Parathyroid adenoma (tissue), 2 donors: ENCODE results near the gene ZNF624.

ENCODE experiments used
- H2AFZ ChIP-seq: fragments of 300-600 bp; sonication (generic); one replicate; pipeline ENCODE4 v1.7.0; 2017; ENCODE audit warnings: antibody characterized with exemption, mild to moderate bottlenecking
- H3K27ac ChIP-seq: fragments of 300-600 bp; sonication (generic); one replicate; pipeline ENCODE4 v1.7.0; 2017
- H3K27me3 ChIP-seq: fragments of 300-600 bp; sonication (generic); one replicate; pipeline ENCODE4 v1.7.0; 2017; ENCODE audit warnings: low read length; ENCODE audit not compliant: control insufficient read depth, insufficient read depth
- H3K36me3 ChIP-seq: fragments of 300-600 bp; sonication (generic); one replicate; pipeline ENCODE4 v1.7.0; 2017; ENCODE audit warnings: low read length; ENCODE audit not compliant: control insufficient read depth, insufficient read depth
- H3K4me1 ChIP-seq: fragments of 300-600 bp; sonication (generic); one replicate; pipeline ENCODE4 v1.7.0; 2017; ENCODE audit warnings: control low read depth
- H3K4me2 ChIP-seq: fragments of 300-600 bp; sonication (generic); one replicate; pipeline ENCODE4 v1.7.0; 2017; ENCODE audit warnings: low read length
- H3K4me3 ChIP-seq: fragments of 300-600 bp; sonication (generic); one replicate; pipeline ENCODE4 v1.7.0; 2017; ENCODE audit warnings: low read depth, low read length
- H3K79me2 ChIP-seq: fragments of 300-600 bp; sonication (generic); one replicate; pipeline ENCODE4 v1.7.0; 2017; ENCODE audit warnings: control low read depth
- H3K9ac ChIP-seq: fragments of 300-600 bp; sonication (generic); one replicate; pipeline ENCODE4 v1.7.0; 2017; ENCODE audit warnings: mild to moderate bottlenecking
- H3K9me3 ChIP-seq: fragments of 300-600 bp; sonication (generic); one replicate; pipeline ENCODE4 v1.7.0; 2017; ENCODE audit warnings: low read length; ENCODE audit not compliant: control insufficient read depth
- TF ChIP-seq, protein P1 (sequence below): fragments of 300-600 bp; sonication (generic); IDR thresholded peaks from one replicate; pipeline ENCODE4 v1.7.0; 2017; ENCODE audit warnings: antibody characterized with exemption, mild to moderate bottlenecking
- donor health status: primary hyperparathyroidism.

ZNF624 gene

DNA sequence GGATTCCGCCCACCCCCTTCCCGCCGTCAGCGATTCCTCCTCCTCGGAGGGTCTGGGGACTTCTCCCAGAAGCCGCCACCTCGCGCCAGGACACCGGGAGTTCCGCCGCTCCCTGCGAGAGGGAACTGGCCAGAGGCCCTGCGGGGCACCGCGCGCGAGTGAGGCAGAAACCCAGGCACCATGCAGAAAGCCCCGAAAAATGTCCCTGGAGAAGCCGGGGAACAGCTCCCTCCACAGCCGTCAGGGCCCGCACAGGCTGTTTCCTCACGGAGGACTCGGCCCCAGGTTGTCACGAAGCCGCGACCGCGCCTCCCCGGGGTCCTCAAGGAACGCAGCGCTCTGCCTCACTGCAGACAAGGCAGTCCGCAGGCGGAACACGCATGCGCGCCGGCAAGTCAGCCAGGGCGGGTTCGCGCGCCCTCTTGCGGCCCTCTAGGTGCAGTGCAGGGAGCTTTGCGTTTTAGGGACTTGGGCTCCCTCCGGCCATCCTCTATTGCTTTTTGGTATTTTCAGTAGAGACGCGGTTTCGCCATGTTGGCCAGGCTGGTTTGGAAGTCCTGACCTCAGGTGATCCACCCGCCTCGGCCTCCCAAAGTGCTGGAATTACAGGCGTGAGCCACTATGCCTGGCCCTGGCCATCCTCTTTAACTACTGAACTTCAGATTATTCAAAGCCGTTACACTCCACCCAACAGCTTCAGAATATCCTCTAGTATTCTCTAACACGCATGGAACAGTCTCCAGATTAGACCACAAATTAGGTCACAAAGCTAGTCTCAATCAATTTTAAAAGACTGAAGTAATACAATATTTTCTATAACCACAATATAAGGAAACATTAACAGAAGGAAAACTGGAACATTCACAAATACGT, 64.3 kb downstream of the ZNF624 start:
- no peaks in the 10 kb centered on the region for H3K36me3 ChIP-seq
- peak overlapping the region; percentile 100 for H3K4me2 ChIP-seq
- peak overlapping the region; percentile 82 for H3K4me3 ChIP-seq
- no peaks in the 10 kb centered on the region for H3K9me3 ChIP-seq
- H3K9ac ChIP-seq: no peak overlapping the region
- peak overlapping the region; percentile 68 for H3K27ac ChIP-seq
- H2AFZ ChIP-seq: peak overlapping the region; percentile 98
- no peaks in the 10 kb centered on the region for H3K4me1 ChIP-seq
- TF ChIP-seq, protein P1, sequence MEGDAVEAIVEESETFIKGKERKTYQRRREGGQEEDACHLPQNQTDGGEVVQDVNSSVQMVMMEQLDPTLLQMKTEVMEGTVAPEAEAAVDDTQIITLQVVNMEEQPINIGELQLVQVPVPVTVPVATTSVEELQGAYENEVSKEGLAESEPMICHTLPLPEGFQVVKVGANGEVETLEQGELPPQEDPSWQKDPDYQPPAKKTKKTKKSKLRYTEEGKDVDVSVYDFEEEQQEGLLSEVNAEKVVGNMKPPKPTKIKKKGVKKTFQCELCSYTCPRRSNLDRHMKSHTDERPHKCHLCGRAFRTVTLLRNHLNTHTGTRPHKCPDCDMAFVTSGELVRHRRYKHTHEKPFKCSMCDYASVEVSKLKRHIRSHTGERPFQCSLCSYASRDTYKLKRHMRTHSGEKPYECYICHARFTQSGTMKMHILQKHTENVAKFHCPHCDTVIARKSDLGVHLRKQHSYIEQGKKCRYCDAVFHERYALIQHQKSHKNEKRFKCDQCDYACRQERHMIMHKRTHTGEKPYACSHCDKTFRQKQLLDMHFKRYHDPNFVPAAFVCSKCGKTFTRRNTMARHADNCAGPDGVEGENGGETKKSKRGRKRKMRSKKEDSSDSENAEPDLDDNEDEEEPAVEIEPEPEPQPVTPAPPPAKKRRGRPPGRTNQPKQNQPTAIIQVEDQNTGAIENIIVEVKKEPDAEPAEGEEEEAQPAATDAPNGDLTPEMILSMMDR: peak; percentile 99
- H3K79me2 ChIP-seq: no peaks in the 10 kb centered on the region
- H3K27me3 ChIP-seq: no peaks in the 10 kb centered on the region

DNA sequence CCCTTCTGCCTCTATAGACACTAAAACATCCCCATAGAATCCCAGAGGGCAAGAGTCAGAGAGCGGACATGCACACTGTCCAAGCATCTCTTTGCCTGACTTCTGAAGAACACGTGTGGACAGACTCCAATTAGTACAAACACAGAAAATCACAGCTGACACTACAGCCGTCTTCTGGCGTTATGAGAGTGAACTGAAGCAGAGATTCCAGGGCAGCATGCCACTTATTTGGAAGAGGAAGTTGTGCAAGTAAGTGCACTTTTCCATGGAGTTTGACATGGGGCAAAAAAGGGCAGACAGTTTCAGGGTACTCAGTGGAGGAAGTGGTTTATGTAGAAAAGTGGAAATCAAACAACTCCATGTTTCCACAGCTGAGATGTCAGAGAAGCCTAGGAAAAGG, 67.9 kb downstream of the ZNF624 start:
- no peaks in the 10 kb centered on the region for H3K4me1 ChIP-seq
- TF ChIP-seq, protein P1: no peak
- no peak overlapping the region for H3K9ac ChIP-seq
- H3K27me3 ChIP-seq: no peaks in the 10 kb centered on the region
- no peak overlapping the region for H3K4me2 ChIP-seq
- no peaks in the 10 kb centered on the region for H3K79me2 ChIP-seq
- no peak overlapping the region for H3K27ac ChIP-seq
- no peaks in the 10 kb centered on the region for H3K36me3 ChIP-seq
- H3K9me3 ChIP-seq: no peaks in the 10 kb centered on the region
- H2AFZ ChIP-seq: peak overlapping the region; percentile 14
- H3K4me3 ChIP-seq: no peak overlapping the region

DNA sequence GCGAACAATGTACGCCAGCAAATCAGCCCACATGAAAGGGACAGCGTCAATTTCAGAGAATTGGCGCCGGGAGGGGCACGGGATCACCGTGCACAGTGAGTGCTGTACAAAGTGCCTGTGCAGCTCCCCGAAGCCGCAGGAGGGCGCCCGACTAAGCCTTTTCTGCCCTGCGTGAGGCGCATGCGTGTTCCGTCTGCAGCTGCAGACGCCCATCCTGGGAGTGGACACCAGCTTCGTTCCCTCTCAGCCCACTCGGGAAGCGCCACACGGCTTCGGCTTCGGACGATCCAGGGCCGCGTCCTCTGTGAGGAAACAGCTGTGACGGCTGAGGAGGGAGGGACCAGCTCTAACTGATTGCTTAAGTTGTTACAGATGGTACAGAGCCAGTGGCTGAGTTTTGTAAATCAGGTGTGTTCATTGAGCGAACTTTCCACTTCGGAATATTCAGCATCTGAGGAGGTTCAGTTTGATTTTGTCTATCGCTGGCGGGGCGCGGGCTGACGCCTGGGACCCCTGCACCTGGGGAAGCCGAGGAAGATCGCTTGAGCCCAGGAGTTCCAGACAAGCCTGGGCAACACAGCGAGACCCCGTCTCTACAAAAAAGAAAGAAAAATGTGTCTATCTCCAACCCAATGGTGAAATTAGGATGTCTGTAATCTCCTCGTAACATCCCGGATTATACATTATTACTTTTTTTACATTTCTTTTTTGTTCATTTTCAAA, 69.2 kb downstream of the ZNF624 start:
- H3K9ac ChIP-seq: no peak overlapping the region
- TF ChIP-seq, protein P1: peak; percentile 94
- peak overlapping the region; percentile 37 for H3K4me3 ChIP-seq
- no peaks in the 10 kb centered on the region for H3K79me2 ChIP-seq
- no peaks in the 10 kb centered on the region for H3K9me3 ChIP-seq
- peak overlapping the region; percentile 72 for H3K4me2 ChIP-seq
- H3K4me1 ChIP-seq: no peaks in the 10 kb centered on the region
- H3K27me3 ChIP-seq: no peaks in the 10 kb centered on the region
- peak overlapping the region; percentile 96 for H2AFZ ChIP-seq
- H3K36me3 ChIP-seq: no peaks in the 10 kb centered on the region
- peak overlapping the region; percentile 49 for H3K27ac ChIP-seq

DNA sequence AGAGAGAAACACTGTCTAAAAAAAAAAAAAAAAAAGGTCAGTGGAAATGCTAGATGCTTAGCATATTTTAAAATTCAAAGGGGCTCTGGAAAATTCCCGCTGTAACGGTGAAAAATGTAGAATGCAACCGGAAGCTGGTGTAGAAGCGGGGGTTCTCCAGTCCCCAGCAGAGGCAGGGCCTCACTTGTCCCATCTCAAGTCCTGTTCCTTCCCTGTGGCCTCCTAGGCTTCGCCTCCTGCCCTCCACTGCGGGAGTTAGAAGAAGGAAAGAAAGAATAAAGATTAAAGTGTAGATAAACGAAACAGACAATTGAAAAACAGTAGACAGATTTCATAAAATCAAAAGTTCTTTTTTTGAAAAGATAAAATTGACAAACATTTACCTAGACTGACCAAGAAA, 69.9 kb downstream of the ZNF624 start:
- Histone ChIP-seq H2AFZ (peak overlapping the region; percentile 96), H3K27me3 (no peaks in the 10 kb centered on the region), H3K9me3 (no peaks in the 10 kb centered on the region), H3K4me1 (no peaks in the 10 kb centered on the region), H3K4me3 (peak overlapping the region; percentile 37), H3K36me3 (no peaks in the 10 kb centered on the region), H3K79me2 (no peaks in the 10 kb centered on the region), H3K27ac (no peak overlapping the region), H3K4me2 (peak overlapping the region; percentile 72), H3K9ac (no peak overlapping the region)
- TF ChIP-seq, protein P1: no peak
